GM18861 (cell line): ENCODE data around the gene TRPM2.
"Not testable (repeated sequence)": the region's sequence is repeated elsewhere in the genome, so short reads cannot be mapped to it uniquely, and the experiment has no call there.

Source experiments
- ATAC-seq: cut with Tn5 transposase; IDR thresholded peaks from one replicate; pipeline ENCODE4 v1.9.1; 2021; ENCODE audit not compliant: unreplicated experiment

Gene TRPM2

GRCh38 chr21:44351535-44352252 is 1.7 kb upstream of the TRPM2 start:
- ATAC-seq, result no peak

DNA sequence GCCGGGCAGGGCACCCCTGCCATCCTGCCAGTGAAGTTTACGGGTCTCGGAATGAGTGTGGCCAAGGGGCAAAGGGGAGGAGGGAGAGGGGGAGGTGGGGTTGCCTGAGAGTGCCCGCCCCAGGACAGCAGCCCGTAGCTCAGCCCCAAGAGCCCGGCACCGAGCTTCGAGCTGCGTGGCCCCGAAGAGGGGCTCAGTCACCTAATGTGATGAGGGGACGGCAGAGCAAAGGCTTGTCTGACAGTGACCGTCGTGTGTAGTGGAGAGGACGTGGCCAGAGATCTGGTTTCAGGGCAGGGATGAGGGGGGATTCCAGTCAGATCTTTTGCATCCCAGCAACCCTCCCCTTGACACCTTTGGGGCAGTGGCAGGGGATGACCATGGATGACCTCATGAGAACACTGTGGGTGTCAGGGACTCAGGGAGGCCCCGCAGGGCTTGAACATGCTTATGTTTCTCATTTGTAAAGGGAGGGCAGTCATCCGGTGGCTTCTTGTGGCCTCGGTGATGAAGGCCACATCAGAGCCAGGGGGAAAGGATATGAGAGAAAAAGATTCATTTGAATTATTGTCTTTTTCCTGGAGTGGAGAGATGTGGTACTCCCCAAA is 1.1 kb upstream of the TRPM2 start:
- ATAC-seq, result no peak

- ATAC-seq, result no peak
Observed at GRCh38 chr21:44354001-44354405, 582 bp downstream of the TRPM2 start.

DNA sequence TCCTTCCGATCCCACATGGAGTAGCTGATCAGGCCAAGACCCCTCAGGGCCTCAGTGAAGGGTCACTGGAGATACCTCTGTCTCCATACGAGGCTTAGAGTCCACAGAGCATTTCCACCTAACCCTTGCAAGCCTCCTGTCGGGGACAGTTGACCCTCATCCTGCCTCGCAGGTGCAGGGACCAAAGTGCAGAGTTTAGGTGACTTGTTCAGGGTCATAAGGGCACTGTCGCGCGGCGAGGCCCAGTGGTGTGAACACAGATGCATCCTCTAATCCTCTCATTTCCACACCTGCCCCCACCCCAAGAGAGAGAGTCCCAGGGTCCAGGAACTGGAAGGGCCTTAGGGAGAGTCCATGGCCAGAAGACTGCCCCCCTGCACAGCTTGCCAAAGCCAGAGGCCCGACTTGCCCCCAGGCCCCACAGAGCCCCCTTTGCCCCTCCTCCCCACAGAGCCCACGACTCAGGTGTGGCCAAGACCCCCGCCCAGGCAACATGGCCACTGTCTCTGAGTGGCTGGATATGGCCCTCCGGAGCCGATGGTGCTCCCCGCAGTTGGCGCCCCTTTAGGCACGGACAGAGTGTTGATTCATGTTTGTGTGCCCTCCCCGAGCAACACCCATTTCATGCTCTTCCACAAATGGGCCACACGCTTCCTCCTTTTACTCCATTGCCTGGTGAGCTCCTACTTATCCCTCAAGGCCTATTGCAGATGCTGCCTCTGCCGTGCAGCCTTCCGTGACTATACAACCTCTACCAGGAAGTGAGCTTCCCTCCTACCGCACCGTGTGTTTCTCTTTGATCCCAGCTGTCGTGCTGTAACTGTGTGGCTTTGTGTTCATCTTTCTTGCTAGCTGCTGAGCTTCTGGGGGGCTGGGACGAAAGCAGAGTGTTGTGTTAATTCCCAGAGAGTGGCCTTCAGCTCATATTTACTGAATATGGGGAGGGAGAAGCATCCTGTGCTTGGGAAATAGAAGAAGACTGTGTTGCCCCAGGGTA is 1.7 kb downstream of the TRPM2 start:
- ATAC-seq, result no peak

DNA sequence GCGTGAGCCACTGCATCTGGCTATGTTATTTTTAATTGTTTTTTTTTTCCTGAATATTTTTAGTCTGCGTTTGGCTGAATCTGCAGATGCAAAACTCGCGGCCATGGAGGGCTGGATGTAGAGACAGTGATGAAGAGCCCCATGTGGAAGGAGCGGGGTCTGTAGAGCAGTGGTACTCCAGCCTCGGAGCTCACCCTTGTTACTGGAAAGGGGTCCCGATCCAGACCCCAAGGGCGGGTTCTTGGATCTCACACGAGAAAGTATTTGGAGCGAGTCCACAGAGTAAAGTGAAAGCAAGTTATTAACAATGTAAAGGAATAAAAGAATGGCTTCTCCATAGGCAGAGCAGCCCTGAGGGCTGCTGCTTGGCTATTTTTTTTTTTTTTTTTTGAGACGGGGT is 2.7 kb downstream of the TRPM2 start:
- ATAC-seq, result no peak

DNA sequence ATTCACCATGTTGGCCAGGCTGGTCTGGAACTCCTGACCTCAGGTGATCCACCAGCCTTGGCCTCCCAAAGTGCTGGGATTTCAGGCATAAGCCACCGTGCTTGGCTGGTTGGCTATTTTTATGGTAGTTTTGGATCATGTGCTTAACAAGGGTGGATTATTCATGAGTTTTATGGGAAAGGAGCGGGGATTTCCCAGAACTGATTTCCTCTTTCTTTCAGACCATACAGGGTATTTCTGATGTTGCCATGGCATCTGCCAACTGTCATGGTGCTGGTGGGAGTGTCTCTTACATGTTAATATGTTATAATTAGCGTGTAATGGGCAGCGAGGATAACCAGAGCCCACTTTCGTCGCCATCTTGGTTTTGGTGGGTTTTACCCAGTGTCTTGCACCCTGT is 3.2 kb downstream of the TRPM2 start:
- ATAC-seq, result no peak

GRCh38 chr21:44357064-44357837 is 3.8 kb downstream of the TRPM2 start:
- ATAC-seq, result no peak

DNA sequence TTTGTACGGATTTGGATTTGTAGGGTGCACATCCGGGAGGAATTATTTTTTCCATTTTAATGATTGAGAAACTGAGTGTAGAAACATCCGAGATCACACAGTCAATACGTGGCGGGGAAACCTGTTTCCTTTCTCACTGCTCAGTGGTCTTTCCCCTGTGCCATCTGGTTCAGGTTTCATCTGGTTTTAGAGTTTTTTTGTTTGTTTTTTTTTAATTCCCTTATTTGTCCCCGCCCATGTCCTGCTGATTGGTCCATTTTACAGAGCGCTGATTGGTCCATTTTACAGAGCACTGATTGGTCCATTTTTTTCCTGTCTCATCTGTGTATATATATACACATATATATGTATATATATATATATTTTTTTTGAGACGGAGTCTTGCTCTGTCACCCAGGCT is 6.0 kb downstream of the TRPM2 start:
- ATAC-seq, result no peak

- no peak for ATAC-seq
Observed at GRCh38 chr21:44360159-44360558, 6.7 kb downstream of the TRPM2 start.

DNA sequence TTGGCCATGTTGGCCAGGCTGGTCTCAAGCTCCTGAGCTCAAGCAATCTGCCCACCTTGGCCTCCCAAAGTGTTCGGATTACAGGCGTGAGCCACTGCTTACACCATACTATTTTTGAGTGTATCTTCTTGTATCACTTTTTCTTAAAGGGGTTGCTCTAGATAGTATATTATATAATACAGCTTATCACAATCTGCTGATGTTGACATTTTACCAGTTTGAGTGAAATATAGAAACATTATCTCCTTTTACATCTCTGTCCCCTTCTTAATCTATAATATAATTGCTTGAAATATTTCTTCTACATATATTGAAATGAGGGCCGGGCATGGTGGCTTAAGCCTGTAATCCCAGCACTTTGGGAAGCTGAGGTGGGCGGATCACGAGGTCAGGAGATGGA is 8.5 kb downstream of the TRPM2 start:
- not testable (repeated sequence) for ATAC-seq

GRCh38 chr21:44363278-44363677 is 9.9 kb downstream of the TRPM2 start:
- ATAC-seq, result no peak

DNA sequence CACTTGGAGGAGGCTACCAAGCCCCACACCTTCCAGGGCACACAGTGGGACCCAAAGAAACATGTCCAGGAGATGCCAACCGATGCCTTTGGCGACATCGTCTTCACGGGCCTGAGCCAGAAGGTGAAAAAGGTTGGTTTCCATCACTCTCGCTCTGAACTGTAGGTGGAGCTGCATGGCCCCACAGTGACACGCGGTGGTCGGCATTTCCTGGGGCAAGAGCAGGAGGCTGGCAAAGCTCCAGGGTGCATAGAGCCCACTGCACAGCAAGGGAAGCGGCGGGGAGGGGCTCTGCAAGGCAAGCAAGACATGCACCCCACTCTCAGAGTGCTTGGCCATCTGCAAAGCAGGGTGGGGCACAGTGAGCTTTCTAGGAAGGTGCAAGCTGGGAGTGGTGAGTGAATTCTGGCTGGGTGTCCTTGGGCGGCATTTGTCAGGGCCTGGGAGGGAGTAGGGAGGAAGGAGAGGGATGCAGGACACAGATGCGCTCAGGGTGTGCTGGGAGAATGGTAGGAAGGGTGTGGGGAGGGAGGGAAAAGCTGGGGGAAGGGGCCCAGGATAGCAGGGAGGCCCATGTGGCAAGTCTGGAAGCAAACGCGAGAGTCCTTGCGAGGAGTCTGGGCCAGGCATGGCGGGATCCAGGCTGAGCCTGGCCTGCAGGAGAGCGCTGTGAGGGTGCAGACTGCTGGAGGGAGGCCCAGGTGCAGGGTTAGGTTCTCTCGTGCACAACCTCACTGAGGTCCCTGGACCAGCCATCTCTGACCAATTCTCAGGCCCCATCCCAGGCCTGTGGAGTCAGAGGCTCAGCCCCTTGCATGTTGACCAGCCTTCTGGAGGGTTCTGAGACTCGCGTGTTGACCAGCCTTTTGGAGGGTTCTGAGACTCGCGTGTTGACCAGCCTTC is 11.0 kb downstream of the TRPM2 start:
- ATAC-seq, result no peak

- no peak for ATAC-seq
Observed at GRCh38 chr21:44365251-44365966, 12.0 kb downstream of the TRPM2 start.

DNA sequence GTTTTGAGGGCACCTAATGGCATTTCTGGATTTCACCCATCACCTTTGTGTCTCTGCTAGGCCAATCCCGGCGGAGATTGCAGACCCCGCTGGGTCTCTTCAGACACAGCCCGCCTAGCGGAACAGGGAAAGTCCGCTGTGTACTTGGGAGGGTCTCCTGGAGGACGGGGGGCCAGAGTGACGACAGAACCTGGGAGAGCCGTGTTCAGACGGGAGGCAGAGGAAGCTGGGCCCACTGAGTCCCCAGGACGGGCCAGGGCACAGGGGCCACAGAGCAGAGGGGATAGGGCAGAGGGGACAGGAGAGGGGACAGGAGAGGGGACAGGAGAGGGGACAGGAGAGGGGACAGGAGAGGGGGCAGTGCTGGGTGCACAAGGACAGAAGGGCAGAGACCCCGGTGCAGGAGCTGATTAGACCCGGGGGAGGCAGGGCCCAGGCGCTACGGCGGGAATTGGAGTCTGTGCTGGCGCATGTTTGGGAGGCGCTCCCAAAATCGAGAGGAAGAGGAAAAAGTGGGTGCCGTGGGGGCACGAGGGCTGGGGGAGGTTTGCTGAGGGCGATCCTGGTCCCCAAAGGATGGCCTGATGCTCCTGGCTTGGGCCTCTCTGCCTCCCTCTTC is 12.7 kb downstream of the TRPM2 start:
- no peak for ATAC-seq

DNA sequence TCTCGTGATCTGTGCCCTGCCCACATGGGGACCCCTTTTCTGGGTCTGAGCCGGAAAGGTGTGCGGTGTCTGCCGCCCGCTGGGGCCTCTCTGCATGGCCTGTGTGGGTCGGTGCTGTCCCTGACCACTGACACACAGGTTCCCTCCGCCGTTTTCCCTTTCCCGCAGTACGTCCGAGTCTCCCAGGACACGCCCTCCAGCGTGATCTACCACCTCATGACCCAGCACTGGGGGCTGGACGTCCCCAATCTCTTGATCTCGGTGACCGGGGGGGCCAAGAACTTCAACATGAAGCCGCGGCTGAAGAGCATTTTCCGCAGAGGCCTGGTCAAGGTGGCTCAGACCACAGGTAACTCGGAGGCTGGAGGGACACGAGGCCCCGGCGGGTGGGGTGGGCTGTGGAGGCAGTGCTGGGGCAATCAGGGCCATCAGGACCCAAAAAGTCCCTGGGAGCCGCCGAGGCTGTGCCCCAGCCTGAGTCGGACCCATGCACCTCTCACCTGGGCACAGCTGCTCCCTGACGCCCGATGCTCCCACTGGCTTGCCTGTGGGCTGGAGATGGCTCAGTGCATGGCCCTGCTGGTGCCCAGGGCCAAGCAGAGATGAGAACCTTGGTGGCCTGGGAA is 13.3 kb downstream of the TRPM2 start:
- no peak for ATAC-seq

DNA sequence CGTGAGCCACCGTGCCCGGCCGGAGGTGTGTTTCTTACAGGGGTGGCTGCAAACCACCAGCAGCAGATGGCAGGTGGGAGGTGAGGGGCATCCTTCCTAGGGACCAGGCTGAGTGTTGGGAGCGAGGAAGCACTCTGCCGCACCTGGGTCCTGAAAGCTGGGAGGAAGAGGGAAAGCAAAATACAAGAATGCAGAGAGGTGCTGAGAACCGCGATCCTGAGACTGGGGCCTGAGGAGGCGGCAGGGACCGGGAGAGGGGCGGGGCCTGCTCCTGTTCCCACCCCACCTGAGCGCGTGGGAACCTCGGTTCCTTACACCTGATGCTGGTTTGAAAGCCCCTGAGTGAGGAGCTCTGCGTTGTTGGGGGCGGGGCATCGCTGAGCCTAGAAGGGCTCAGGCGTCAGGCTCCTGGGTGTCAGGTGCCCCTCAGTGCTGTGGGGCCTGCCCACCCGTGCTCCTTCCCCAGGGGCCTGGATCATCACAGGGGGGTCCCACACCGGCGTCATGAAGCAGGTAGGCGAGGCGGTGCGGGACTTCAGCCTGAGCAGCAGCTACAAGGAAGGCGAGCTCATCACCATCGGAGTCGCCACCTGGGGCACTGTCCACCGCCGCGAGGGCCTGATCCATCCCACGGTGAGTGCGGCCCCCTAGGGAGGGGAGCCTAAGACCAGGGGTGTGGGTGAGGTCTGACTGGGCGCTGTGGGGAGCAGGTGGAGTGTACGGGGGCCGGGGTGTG is 15.5 kb downstream of the TRPM2 start:
- no peak for ATAC-seq

DNA sequence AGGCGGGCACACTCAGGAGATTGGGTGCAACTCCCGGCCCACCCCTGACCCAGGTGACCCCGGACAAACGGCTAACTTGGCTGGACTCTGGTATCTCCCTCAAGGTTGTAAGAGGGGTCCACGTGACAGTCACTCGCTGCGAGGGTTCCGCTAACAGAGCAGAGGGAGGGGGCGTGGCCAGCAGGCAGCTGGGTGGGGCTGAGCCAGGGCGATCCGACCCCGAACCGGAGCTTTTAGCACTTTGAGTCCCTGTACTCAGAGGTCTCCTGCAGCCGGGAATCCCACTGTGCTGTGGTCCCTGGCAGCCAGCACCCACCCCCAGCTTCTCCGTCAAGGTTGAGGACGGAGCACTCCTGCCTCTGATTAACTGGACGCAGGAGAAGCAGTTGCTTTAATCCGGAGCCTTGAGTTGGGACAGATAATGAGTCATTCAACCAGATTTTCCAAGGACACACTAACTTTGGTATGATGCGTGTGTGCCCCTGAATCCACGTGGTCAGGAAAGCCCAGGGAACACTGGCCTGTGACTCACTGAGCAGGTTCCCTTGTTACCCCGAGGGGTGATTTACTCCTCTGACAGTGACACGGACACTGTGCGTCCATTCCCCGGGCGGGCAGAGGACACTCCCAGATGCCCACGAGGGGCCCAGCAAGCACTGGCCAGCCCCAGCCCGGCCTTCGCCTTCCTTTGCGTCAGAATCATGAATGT is 16.8 kb downstream of the TRPM2 start:
- ATAC-seq, result no peak
